GM23248 (cell line): ENCODE measurements around the gene GPATCH2. TPM values are rescaled to one million over a fixed set of nuclear protein-coding genes. Genes with fewer than 3 reads are reported as not detected.
A peak's percentile ranks its signal among the peaks of the same experiment; 100 is the strongest.

Source experiments
- DNase-seq: peaks from one replicate; pipeline ENCODE4 v3.0.0-alpha.2; 2015
- H2AFZ ChIP-seq: fragments of 200-600 bp; sonication (generic); 2 replicates; pipeline ENCODE4 v1.6.1; 2016; ENCODE audit warnings: antibody characterized with exemption
- H3F3A ChIP-seq: fragments of 200-600 bp; sonication (generic); 2 replicates; pipeline ENCODE4 v1.6.1; 2016; ENCODE audit warnings: mild to moderate bottlenecking, antibody characterized with exemption, mixed run types; ENCODE audit not compliant: insufficient read depth
- H3K27ac ChIP-seq: fragments of 200-600 bp; sonication (generic); 2 replicates; pipeline ENCODE4 v1.5.1; 2016; ENCODE audit warnings: mild to moderate bottlenecking
- H3K27me3 ChIP-seq: fragments of 200-600 bp; sonication (generic); replicated peaks from 2 replicates; pipeline ENCODE4 v1.6.1; 2016; ENCODE audit warnings: mild to moderate bottlenecking; ENCODE audit not compliant: insufficient read depth
- H3K36me3 ChIP-seq: fragments of 200-600 bp; sonication (generic); 2 replicates; pipeline ENCODE4 v1.6.1; 2016; ENCODE audit warnings: low read depth, mild to moderate bottlenecking
- H3K4me1 ChIP-seq: fragments of 200-600 bp; sonication (generic); 2 replicates; pipeline ENCODE4 v1.6.1; 2016; ENCODE audit warnings: mild to moderate bottlenecking; ENCODE audit not compliant: insufficient read depth
- H3K4me2 ChIP-seq: fragments of 200-600 bp; sonication (generic); one replicate; pipeline ENCODE4 v1.6.1; 2016; ENCODE audit warnings: mild to moderate bottlenecking; ENCODE audit not compliant: unreplicated experiment
- H3K4me3 ChIP-seq: fragments of 200-600 bp; sonication (generic); 2 replicates; pipeline ENCODE4 v1.5.1; 2016; ENCODE audit warnings: mild to moderate bottlenecking
- H3K79me2 ChIP-seq: fragments of 200-600 bp; sonication (generic); 2 replicates; pipeline ENCODE4 v1.6.1; 2016; ENCODE audit warnings: mild to moderate bottlenecking; ENCODE audit not compliant: insufficient read depth
- H3K9ac ChIP-seq: fragments of 200-600 bp; sonication (generic); 2 replicates; pipeline ENCODE4 v1.6.1; 2016; ENCODE audit warnings: mild to moderate bottlenecking
- H3K9me2 ChIP-seq: fragments of 200-600 bp; sonication (generic); 2 replicates; pipeline ENCODE4 v1.6.1; 2016; ENCODE audit warnings: mixed run types, mild to moderate bottlenecking, moderate library complexity; ENCODE audit not compliant: insufficient read depth
- H3K9me3 ChIP-seq: fragments of 200-600 bp; sonication (generic); one replicate; pipeline ENCODE4 v1.6.1; 2017; ENCODE audit warnings: low read depth
- H4K20me1 ChIP-seq: fragments of 200-600 bp; sonication (generic); 2 replicates; pipeline ENCODE4 v1.6.0; 2016; ENCODE audit not compliant: insufficient read depth
- EZH2 ChIP-seq: fragments of 200-600 bp; sonication (generic); IDR thresholded peaks from 2 replicates; pipeline ENCODE4 v1.6.1; 2018; ENCODE audit warnings: antibody characterized with exemption, mild to moderate bottlenecking; ENCODE audit not compliant: insufficient read depth, poor library complexity, severe bottlenecking
- EZH2phosphoT487 ChIP-seq: fragments of 200-600 bp; sonication (generic); IDR thresholded peaks from 2 replicates; pipeline ENCODE4 v1.6.1; 2018; ENCODE audit warnings: antibody characterized with exemption, moderate library complexity, mild to moderate bottlenecking, low read depth; ENCODE audit not compliant: insufficient read depth
- WGBS, 2 experiments: methylation state at CpG; one replicate each; pipeline ENCODE4 v1.1.6; 2015 to 2017; ENCODE audit warnings: low lambda C conversion rate in 2 of 2, low coverage in 1 of 2; ENCODE audit errors: missing lambda C conversion rate in 2 of 2; 5-methylcytosine and 5-hydroxymethylcytosine counted together
- in situ Hi-C: fragments of 300-500 bp; cut with MboI; formaldehyde crosslinking; loops from 2 replicates; pipeline ENCODE4 v1.15.0; 2020
- polyA plus RNA-seq: library from polyadenylated mRNA; unstranded; fragments of >200 nt; fragmentation: Nextera tagmentation; extraction: Ambion mirVana; gene quantifications from 2 replicates; pipeline ENCODE4 v1.2.1, GENCODE V29; 2016
- total RNA-seq: library from RNA; depleted of rRNA; stranded (reverse); fragments of >200 nt; shearing (Covaris generic); gene quantifications from 2 replicates; pipeline ENCODE4 v1.2.3, GENCODE V29; 2014

The GPATCH2 gene
- total and polyA plus RNA-seq, 2 experiments from 2014 or later = 6.3 to 8.2 TPM

- H2AFZ ChIP-seq = no peak overlapping the region
- no peaks in the 10 kb centered on the region for H3K9me3 ChIP-seq
- H3K27me3 ChIP-seq = no peaks in the 10 kb centered on the region
- in situ Hi-C loops = no loop called here
- no peak for DNase-seq
- no peaks in the 10 kb centered on the region for H3K79me2 ChIP-seq
- H3K4me1 ChIP-seq = peaks cover 7% of the 10 kb centered on the region
- H4K20me1 ChIP-seq = no peaks in the 10 kb centered on the region
- H3K9ac ChIP-seq = no peak overlapping the region
- no peaks in the 10 kb centered on the region for H3K9me2 ChIP-seq
- H3K36me3 ChIP-seq = peaks cover 5% of the 10 kb centered on the region
- H3K4me3 ChIP-seq = no peak overlapping the region
- no peak overlapping the region for H3K27ac ChIP-seq
- peaks cover 15% of the 10 kb centered on the region; the same call in 1 of the 2 replicates for H3F3A ChIP-seq
- H3K4me2 ChIP-seq = no peak overlapping the region
- TF ChIP-seq EZH2 (no peak), EZH2phosphoT487 (no peak)
These were observed 146.0 kb downstream of the GPATCH2 start for GRCh38 chr1:217484871-217485270.

DNA sequence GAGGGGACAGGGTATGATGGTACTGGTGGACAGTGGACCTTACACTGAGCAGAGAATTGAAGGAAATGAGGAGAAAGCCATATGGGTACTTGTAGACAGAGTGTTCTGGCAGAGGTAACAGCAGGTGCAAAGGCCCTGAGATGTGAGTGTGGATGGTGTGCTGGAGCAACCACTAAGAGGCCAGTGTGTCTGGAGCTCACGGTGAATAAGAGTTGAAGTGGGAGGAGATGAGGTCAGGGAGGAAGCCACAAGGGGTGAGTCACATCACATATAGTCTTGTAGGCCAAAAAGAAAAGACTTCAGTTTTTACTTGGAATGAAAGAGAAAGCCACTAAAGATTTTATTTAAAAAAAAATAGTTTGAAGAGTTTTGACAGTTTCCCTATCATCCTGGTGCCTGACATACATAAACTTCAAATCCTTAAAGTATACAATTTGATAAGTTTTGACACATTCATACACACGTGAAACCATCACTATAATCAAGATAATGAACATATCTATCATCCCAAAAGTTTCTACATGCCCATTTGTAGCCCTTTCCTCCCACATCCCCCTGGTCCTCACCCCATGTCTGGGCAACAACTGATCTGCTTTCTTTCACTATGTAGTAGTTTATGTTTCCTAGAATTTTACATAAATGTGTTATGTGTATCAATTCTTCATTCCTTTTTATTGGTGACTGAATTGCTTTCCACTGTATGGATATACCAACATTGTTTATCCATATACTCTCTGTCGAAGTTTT lies 148.4 kb downstream of the GPATCH2 start:
- Histone ChIP-seq H3K4me2 (no peak overlapping the region), H3F3A (peaks cover 15% of the 10 kb centered on the region; the same call in 1 of the 2 replicates), H3K36me3 (peaks cover 5% of the 10 kb centered on the region), H3K79me2 (no peaks in the 10 kb centered on the region), H3K27me3 (no peaks in the 10 kb centered on the region), H3K9ac (no peak overlapping the region), H3K4me1 (peaks cover 7% of the 10 kb centered on the region), H3K27ac (no peak overlapping the region), H3K9me2 (no peaks in the 10 kb centered on the region), H3K9me3 (no peaks in the 10 kb centered on the region), H4K20me1 (no peaks in the 10 kb centered on the region), H3K4me3 (no peak overlapping the region), H2AFZ (no peak overlapping the region)
- in situ Hi-C loops = no loop called here
- 61 to 63% methylated on average over 3 of the region's 3 CpGs for WGBS, 2 experiments
- peak; percentile 91 for DNase-seq
- TF ChIP-seq EZH2phosphoT487 (no peak), EZH2 (no peak)

GRCh38 chr1:217478450-217478849 lies 152.4 kb downstream of the GPATCH2 start:
- in situ Hi-C loops = no loop called here
- peaks cover 7% of the 10 kb centered on the region for H3K4me1 ChIP-seq
- no peaks in the 10 kb centered on the region for H3K9me3 ChIP-seq
- no peak for TF ChIP-seq EZH2
- TF ChIP-seq EZH2phosphoT487 = no peak
- H3K4me3 ChIP-seq = no peak overlapping the region
- DNase-seq = no peak
- no peaks in the 10 kb centered on the region for H3K9me2 ChIP-seq
- H2AFZ ChIP-seq = no peak overlapping the region
- H3K36me3 ChIP-seq = peaks cover 5% of the 10 kb centered on the region
- H3K9ac ChIP-seq = no peak overlapping the region
- H3K27me3 ChIP-seq = no peaks in the 10 kb centered on the region
- no peak overlapping the region for H3K27ac ChIP-seq
- H3K4me2 ChIP-seq = no peak overlapping the region
- H4K20me1 ChIP-seq = no peaks in the 10 kb centered on the region
- no peaks in the 10 kb centered on the region for H3K79me2 ChIP-seq
- peaks cover 13% of the 10 kb centered on the region; the same call in 1 of the 2 replicates for H3F3A ChIP-seq

GRCh38 chr1:217472915-217473314 lies 158.0 kb downstream of the GPATCH2 start:
- H4K20me1 ChIP-seq = no peaks in the 10 kb centered on the region; the same call in 1 of the 2 replicates
- H3K36me3 ChIP-seq = no peaks in the 10 kb centered on the region; the same call in 1 of the 2 replicates
- H3K4me2 ChIP-seq = no peak overlapping the region
- H3K9me2 ChIP-seq = no peaks in the 10 kb centered on the region
- in situ Hi-C loops = no loop called here
- H3K4me1 ChIP-seq = no peaks in the 10 kb centered on the region
- no peaks in the 10 kb centered on the region for H3F3A ChIP-seq
- no peaks in the 10 kb centered on the region for H3K9me3 ChIP-seq
- no peak overlapping the region for H3K27ac ChIP-seq
- no peaks in the 10 kb centered on the region for H3K27me3 ChIP-seq
- H3K4me3 ChIP-seq = no peak overlapping the region
- no peaks in the 10 kb centered on the region for H3K79me2 ChIP-seq
- WGBS, 2 experiments = 93 to 100% methylated on average over 1 of the region's 1 CpG
- no peak overlapping the region for H3K9ac ChIP-seq
- no peak for TF ChIP-seq EZH2
- no peak for TF ChIP-seq EZH2phosphoT487
- no peak for DNase-seq
- no peak overlapping the region for H2AFZ ChIP-seq

GRCh38 chr1:217471403-217471802 lies 159.5 kb downstream of the GPATCH2 start:
- WGBS, 2 experiments = 92 to 95% methylated on average over 1 of the region's 1 CpG

More at GRCh38 chr1:217471403-217471802, 159.5 kb downstream of the GPATCH2 start:
- Histone ChIP-seq H3K4me2 (no peak overlapping the region), H3K9me3 (no peaks in the 10 kb centered on the region), H3K27me3 (no peaks in the 10 kb centered on the region), H3K4me1 (no peaks in the 10 kb centered on the region), H3K36me3 (no peaks in the 10 kb centered on the region; the same call in 1 of the 2 replicates), H4K20me1 (no peaks in the 10 kb centered on the region; the same call in 1 of the 2 replicates), H3K4me3 (no peak overlapping the region), H2AFZ (no peak overlapping the region), H3F3A (no peaks in the 10 kb centered on the region), H3K9me2 (no peaks in the 10 kb centered on the region), H3K79me2 (no peaks in the 10 kb centered on the region), H3K9ac (no peak overlapping the region), H3K27ac (no peak overlapping the region)
- in situ Hi-C loops = no loop called here
- TF ChIP-seq EZH2 (no peak), EZH2phosphoT487 (no peak)
- no peak for DNase-seq
